ENCODE results near the gene MEDAG.
"Not testable (repeated sequence)": the region's sequence is repeated elsewhere in the genome, so short reads cannot be mapped to it uniquely, and the experiment has no call there.

Gene MEDAG

GRCh38 chr13:30925429-30925828 lies 19.4 kb downstream of the MEDAG start:
- Histone ChIP-seq H3K4me3 (ENCODE audit: low read length, poor library complexity, severe bottlenecking) (no peak overlapping the region), H4K20me1 (ENCODE audit: insufficient read depth, low read length, poor library complexity, severe bottlenecking) (no peaks in the 10 kb centered on the region), H2AFZ (ENCODE audit: low read length) (no peak overlapping the region), H3K27me3 (ENCODE audit: insufficient read depth, low read length, poor library complexity, severe bottlenecking) (peaks cover 67% of the 10 kb centered on the region), H3K9me3 (ENCODE audit: insufficient read depth, low read depth, low read length) (no peaks in the 10 kb centered on the region), H3K4me2 (ENCODE audit: low read depth, low read length, poor library complexity, severe bottlenecking) (no peak overlapping the region), H3K9ac (ENCODE audit: low read depth, low read length, poor library complexity, severe bottlenecking) (no peak overlapping the region), H3K36me3 (ENCODE audit: insufficient read depth, low read length) (no peaks in the 10 kb centered on the region), H3F3A (ENCODE audit: low read depth) (no peaks in the 10 kb centered on the region), H3K9me2 (replicated peaks; ENCODE audit: low read depth, low read length) (no peaks in the 10 kb centered on the region), H3K4me1 (ENCODE audit: insufficient read depth, low read length, poor library complexity, severe bottlenecking) (no peaks in the 10 kb centered on the region), H3K79me2 (ENCODE audit: insufficient read depth, low read length) (no peaks in the 10 kb centered on the region)
- TF ChIP-seq EZH2phosphoT487 (IDR thresholded peaks at IDR 0.05; ENCODE audit: borderline replicate concordance) (no peak), CTCF (conservative IDR thresholded peaks at IDR 0.05; ENCODE audit: low read length) (no peak)

- H3K4me1 ChIP-seq (ENCODE audit: insufficient read depth, low read length, poor library complexity, severe bottlenecking), result no peaks in the 10 kb centered on the region
- H3K9me2 ChIP-seq (replicated peaks; ENCODE audit: low read depth, low read length), result no peaks in the 10 kb centered on the region
- H3K36me3 ChIP-seq (ENCODE audit: insufficient read depth, low read length), result no peaks in the 10 kb centered on the region
- H2AFZ ChIP-seq (ENCODE audit: low read length), result no peak overlapping the region
- H3K27me3 ChIP-seq (ENCODE audit: insufficient read depth, low read length, poor library complexity, severe bottlenecking), result peaks cover 69% of the 10 kb centered on the region
- H4K20me1 ChIP-seq (ENCODE audit: insufficient read depth, low read length, poor library complexity, severe bottlenecking), result no peaks in the 10 kb centered on the region
- H3K9ac ChIP-seq (ENCODE audit: low read depth, low read length, poor library complexity, severe bottlenecking), result no peak overlapping the region
- H3K79me2 ChIP-seq (ENCODE audit: insufficient read depth, low read length), result no peaks in the 10 kb centered on the region
- H3K4me2 ChIP-seq (ENCODE audit: low read depth, low read length, poor library complexity, severe bottlenecking), result no peak overlapping the region
- no peaks in the 10 kb centered on the region for H3F3A ChIP-seq (ENCODE audit: low read depth)
- no peak overlapping the region for H3K4me3 ChIP-seq (ENCODE audit: low read length, poor library complexity, severe bottlenecking)
- no peaks in the 10 kb centered on the region for H3K9me3 ChIP-seq (ENCODE audit: insufficient read depth, low read depth, low read length)
- TF ChIP-seq EZH2phosphoT487 (IDR thresholded peaks at IDR 0.05; ENCODE audit: borderline replicate concordance) (no peak), CTCF (conservative IDR thresholded peaks at IDR 0.05; ENCODE audit: low read length) (no peak)
These were observed 20.7 kb downstream of the MEDAG start for GRCh38 chr13:30926781-30927180.

- H3K9me3 ChIP-seq (ENCODE audit: insufficient read depth, low read depth, low read length); H3K4me1 ChIP-seq (ENCODE audit: insufficient read depth, low read length, poor library complexity, severe bottlenecking); H3K36me3 ChIP-seq (ENCODE audit: insufficient read depth, low read length); H3K4me2 ChIP-seq (ENCODE audit: low read depth, low read length, poor library complexity, severe bottlenecking); H3F3A ChIP-seq (ENCODE audit: low read depth); H3K4me3 ChIP-seq (ENCODE audit: low read length, poor library complexity, severe bottlenecking); H3K9ac ChIP-seq (ENCODE audit: low read depth, low read length, poor library complexity, severe bottlenecking); H3K9me2 ChIP-seq (replicated peaks; ENCODE audit: low read depth, low read length); H3K79me2 ChIP-seq (ENCODE audit: insufficient read depth, low read length); H4K20me1 ChIP-seq (ENCODE audit: insufficient read depth, low read length, poor library complexity, severe bottlenecking); H2AFZ ChIP-seq (ENCODE audit: low read length): not testable (repeated sequence)
- peaks cover 70% of the 10 kb centered on the region for H3K27me3 ChIP-seq (ENCODE audit: insufficient read depth, low read length, poor library complexity, severe bottlenecking)
These were observed 21.1 kb downstream of the MEDAG start for GRCh38 chr13:30927188-30927587.

GRCh38 chr13:30927595-30927994 lies 21.5 kb downstream of the MEDAG start:
- Histone ChIP-seq H2AFZ (ENCODE audit: low read length) (no peak overlapping the region), H4K20me1 (ENCODE audit: insufficient read depth, low read length, poor library complexity, severe bottlenecking) (no peaks in the 10 kb centered on the region), H3K27me3 (ENCODE audit: insufficient read depth, low read length, poor library complexity, severe bottlenecking) (peaks cover 70% of the 10 kb centered on the region), H3K9me3 (ENCODE audit: insufficient read depth, low read depth, low read length) (no peaks in the 10 kb centered on the region), H3K4me2 (ENCODE audit: low read depth, low read length, poor library complexity, severe bottlenecking) (no peak overlapping the region), H3K4me1 (ENCODE audit: insufficient read depth, low read length, poor library complexity, severe bottlenecking) (no peaks in the 10 kb centered on the region), H3K36me3 (ENCODE audit: insufficient read depth, low read length) (no peaks in the 10 kb centered on the region), H3F3A (ENCODE audit: low read depth) (no peaks in the 10 kb centered on the region), H3K79me2 (ENCODE audit: insufficient read depth, low read length) (no peaks in the 10 kb centered on the region), H3K9ac (ENCODE audit: low read depth, low read length, poor library complexity, severe bottlenecking) (no peak overlapping the region), H3K9me2 (replicated peaks; ENCODE audit: low read depth, low read length) (no peaks in the 10 kb centered on the region), H3K4me3 (ENCODE audit: low read length, poor library complexity, severe bottlenecking) (no peak overlapping the region)
- TF ChIP-seq EZH2phosphoT487 (IDR thresholded peaks at IDR 0.05; ENCODE audit: borderline replicate concordance) (no peak), CTCF (conservative IDR thresholded peaks at IDR 0.05; ENCODE audit: low read length) (no peak)
